HepG2 (cell line): ENCODE results near the gene ITIH2. TPM values are rescaled to one million over a fixed set of nuclear protein-coding genes. Genes with fewer than 3 reads are reported as not detected.

Experiments
- ATAC-seq: fragments of 200-7000 bp; cut with Tn5 transposase; 3 replicates; pipeline ENCODE4 v1.9.1; 2020; ENCODE audit warnings: mild to moderate bottlenecking, moderate library complexity
- BruUV-seq: library from RNA; stranded (reverse); fragments of 400-500 nt; replicated peaks from 2 replicates; lab custom pipeline; 2021; lab: Mats Ljungman, UMichigan
- CTCF ChIA-PET: fragments of 300-600 bp; formaldehyde crosslinking; extraction: SDS; loops from one replicate; lab custom pipeline; 2021; ENCODE audit warnings: low total read pairs, inconsistent platforms, low intra/inter-chr PET ratio; lab: Yijun Ruan, JAX
- POLR2A ChIA-PET: fragments of 350-600 bp; sonication (Branson Sonifier 250); formaldehyde crosslinking; loops from one replicate; lab custom pipeline; 2020; ENCODE audit warnings: antibody characterized with exemption, inconsistent platforms; lab: Yijun Ruan, JAX
- DNase-seq: peaks from one replicate; pipeline ENCODE4 v3.0.0-alpha.2; 2015; ENCODE audit warnings: low spot score
- FAIRE-seq: peaks from 3 replicates; lab custom pipeline; 2011; peaks lifted over from hg19 to GRCh38; lab: Jason Lieb, UNC
- H2AFZ ChIP-seq: one replicate; pipeline ENCODE4 v1.6.1; 2011; ENCODE audit warnings: low read length, inconsistent platforms
- H3K27ac ChIP-seq: fragments of 300-600 bp; 3 replicates; pipeline ENCODE4 v1.8.0; 2011; ENCODE audit warnings: mixed run types, mild to moderate bottlenecking, mixed read lengths, low read length, inconsistent platforms; ENCODE audit not compliant: insufficient read depth; ENCODE audit errors: extremely low read length
- H3K27me3 ChIP-seq, 2 experiments: fragments of 200-600 bp in 1 of 2; 2 replicates in 1 of 2; 3 replicates in 1 of 2; pipeline versions ENCODE4 v1.6.0 to v1.8.0; 2011; ENCODE audit warnings: low read length in 2 of 2, mild to moderate bottlenecking in 2 of 2, moderate library complexity in 2 of 2, inconsistent platforms in 1 of 2; ENCODE audit not compliant: insufficient read depth in 2 of 2, control insufficient read depth in 1 of 2
- H3K36me3 ChIP-seq, 2 experiments: fragments of 200-600 bp in 1 of 2; replicated peaks in 1 of 2; 2 replicates in 1 of 2; 3 replicates in 1 of 2; pipeline versions ENCODE4 v1.5.1 to v1.8.0; 2011; ENCODE audit warnings: low read length in 2 of 2, inconsistent platforms in 1 of 2; ENCODE audit not compliant: insufficient read depth in 2 of 2, control insufficient read depth in 1 of 2
- H3K4me1 ChIP-seq: 2 replicates; pipeline ENCODE4 v1.5.1; 2012; ENCODE audit warnings: low read length, inconsistent platforms; ENCODE audit not compliant: insufficient read depth
- H3K4me2 ChIP-seq: 2 replicates; pipeline ENCODE4 v1.6.0; 2011; ENCODE audit warnings: low read depth, low read length, inconsistent platforms
- H3K4me3 ChIP-seq, 3 experiments: fragments of 200-600 bp in 1 of 3; sonication (generic), shearing (Covaris generic) in 1 of 3; replicated peaks in 1 of 3; 2 replicates each; pipeline ENCODE4 v1.5.1; 2011 to 2016; ENCODE audit warnings: low read length in 3 of 3, inconsistent platforms in 2 of 3, low read depth in 2 of 3, mild to moderate bottlenecking in 2 of 3, control low read depth in 1 of 3, mixed read lengths in 1 of 3; ENCODE audit not compliant: insufficient read depth in 1 of 3
- H3K79me2 ChIP-seq: one replicate; pipeline ENCODE4 v1.6.1; 2011; ENCODE audit warnings: low read length, inconsistent platforms; ENCODE audit not compliant: insufficient read depth
- H3K9ac ChIP-seq: 2 replicates; pipeline ENCODE4 v1.6.0; 2011; ENCODE audit warnings: mild to moderate bottlenecking, low read depth, low read length, inconsistent platforms; ENCODE audit not compliant: insufficient read depth
- H3K9me3 ChIP-seq: 2 replicates; pipeline ENCODE4 v1.5.1; 2012; ENCODE audit warnings: mild to moderate bottlenecking, low read length
- H4K20me1 ChIP-seq: 2 replicates; pipeline ENCODE4 v1.6.0; 2011; ENCODE audit warnings: inconsistent platforms, mild to moderate bottlenecking, low read length, moderate library complexity; ENCODE audit not compliant: insufficient read depth
- AGO1 ChIP-seq: fragments of 200-400 bp; formaldehyde crosslinking; IDR thresholded peaks from 2 replicates; pipeline ENCODE4 v1.6.1; 2017; ENCODE audit warnings: mild to moderate bottlenecking, low read depth, low read length, moderate library complexity; ENCODE audit not compliant: poor library complexity, severe bottlenecking
- AGO2 ChIP-seq: fragments of 200-400 bp; formaldehyde crosslinking; optimal IDR thresholded peaks from 2 replicates; pipeline ENCODE3; 2017; ENCODE audit warnings: mild to moderate bottlenecking, low read depth, low read length, moderate library complexity
- FOXK2 ChIP-seq: fragments of 450-650 bp; IDR thresholded peaks from 2 replicates; pipeline ENCODE4 v1.6.1; 2016
- PAF1 ChIP-seq: IDR thresholded peaks from 2 replicates; pipeline ENCODE4 v1.6.1; 2016; ENCODE audit warnings: missing genetic modification reagents, missing compliant biosample characterization
- POLR2AphosphoS5 ChIP-seq: IDR thresholded peaks from 2 replicates; pipeline ENCODE4 v1.6.1; 2012; ENCODE audit warnings: low read depth, low read length
- POLR2G ChIP-seq: fragments of 200-400 bp; formaldehyde crosslinking; IDR thresholded peaks from 2 replicates; pipeline ENCODE4 v1.6.1; 2018; ENCODE audit warnings: mild to moderate bottlenecking, low read depth, low read length, moderate library complexity
- RBFOX2 ChIP-seq: fragments of 200-400 bp; formaldehyde crosslinking; IDR thresholded peaks from 2 replicates; pipeline ENCODE4 v1.6.1; 2017; ENCODE audit warnings: low read depth, mild to moderate bottlenecking, low read length
- RBM22 ChIP-seq: fragments of 200-400 bp; formaldehyde crosslinking; optimal IDR thresholded peaks from 2 replicates; pipeline ENCODE3; 2017; ENCODE audit warnings: mild to moderate bottlenecking, low read length, moderate library complexity
- ZBTB33 ChIP-seq: sonication (generic); formaldehyde crosslinking; IDR thresholded peaks from 2 replicates; pipeline ENCODE4 v1.4.0; 2020; ENCODE audit warnings: missing genetic modification reagents
- ZNF503 ChIP-seq: sonication (generic); formaldehyde crosslinking; IDR thresholded peaks from 2 replicates; pipeline ENCODE4 v1.4.0; 2020; ENCODE audit warnings: missing genetic modification reagents
- ZNF687 ChIP-seq: sonication (generic); formaldehyde crosslinking; IDR thresholded peaks from 2 replicates; pipeline ENCODE4 v1.5.1; 2020; ENCODE audit warnings: mild to moderate bottlenecking, missing genetic modification reagents, moderate library complexity
- ZNF841 ChIP-seq: sonication (generic); formaldehyde crosslinking; IDR thresholded peaks from 2 replicates; pipeline ENCODE4 v1.8.1; 2023; ENCODE audit warnings: missing genetic modification reagents, borderline replicate concordance
- WGBS: methylation state at CpG from one replicate; pipeline ENCODE4 v1.1.6; 2017; ENCODE audit warnings: low lambda C conversion rate; 5-methylcytosine and 5-hydroxymethylcytosine counted together
- in situ Hi-C: cut with HindIII; loops from 2 replicates; pipeline ENCODE4 v1.10.0; 2017; ENCODE audit warnings: low pct_unique_long_range_greater_than_20kb; ENCODE audit not compliant: extremely low pct_ligation_motif_present
- intact Hi-C: fragments of 100-400 bp; cut with micrococcal nuclease; formaldehyde crosslinking; loops from one replicate; pipeline ENCODE4 v1.10.0; 2022; ENCODE audit not compliant: unreplicated experiment
- polyA plus RNA-seq, 8 experiments: library from polyadenylated mRNA; depleted of rRNA in 3 of 8; stranded (reverse) in 7 of 8; unstranded in 1 of 8; fragments of >200 nt; fragmentation: Illumina TruSeq in 4 of 8; extraction: Trizol in 4 of 8; gene quantifications; 2 replicates each; pipeline versions ENCODE4 v1.2.1 to v1.2.3, GENCODE V29; 2011 to 2016; ENCODE audit warnings: low read depth in 4 of 8, missing spikeins in 1 of 8, mixed read lengths in 1 of 8; ENCODE audit not compliant: insufficient read depth in 1 of 8
- total RNA-seq, 5 experiments: library from RNA; depleted of rRNA; stranded (reverse); fragments of >200 nt; fragmentation: Illumina TruSeq; extraction: Trizol; gene quantifications; 2 replicates each; pipeline ENCODE4 v1.2.3, GENCODE V29; 2016; ENCODE audit warnings: low read depth in 1 of 5

ITIH2 gene
- total and polyA plus RNA-seq, 2 of the 13 experiments (the other 11 are each of a cell fraction or from before 2014, with no cell fraction given) = 1,197 to 1,427 TPM

- no peak overlapping the region for H2AFZ ChIP-seq
- in situ Hi-C loops = no loop called here
- intact Hi-C loops = no loop called here
- no peaks in the 10 kb centered on the region for H3K9me3 ChIP-seq
- no peaks in the 10 kb centered on the region for H3K79me2 ChIP-seq
- no peak overlapping the region for H3K27ac ChIP-seq
- 91% methylated on average over 13 of the region's 13 CpGs for WGBS
- BruUV-seq = no TSS peak
- H3K36me3 ChIP-seq = peaks cover 47 to 67% of the 10 kb centered on the region in 2 experiments
- ChIA-PET POLR2A (interaction anchor here (0.9 to 1.8 kb wide), 4 partner anchors 11 to 34 kb away, joined by 4 to 7 read pairs (median 4); no protein-coding TSS in a partner anchor), CTCF (no interaction called here)
- no peaks in the 10 kb centered on the region for H3K4me1 ChIP-seq
- H3K9ac ChIP-seq = no peak overlapping the region
- no peak for FAIRE-seq
- no peak overlapping the region for H3K4me2 ChIP-seq
- peak; percentile 51 for TF ChIP-seq POLR2G
- peak; percentile 73 for TF ChIP-seq RBM22
- 0 out of 2 replicates have a peak, but pooled peaks have one; percentile 9 for TF ChIP-seq ZNF687 (CRISPR knock-in tag)
- TF ChIP-seq ZBTB33 (CRISPR knock-in tag) = peak; percentile 65; the same call in 1 of the 2 replicates
- TF ChIP-seq RBFOX2 = peak; percentile 59
- TF ChIP-seq FOXK2 = no peak
- peak; percentile 43 for TF ChIP-seq AGO1
- TF ChIP-seq ZNF841 (CRISPR knock-in tag) = no peak
- TF ChIP-seq ZNF503 (CRISPR knock-in tag) = no peak
- peak; percentile 40 for TF ChIP-seq POLR2AphosphoS5
- TF ChIP-seq AGO2 = peak; percentile 95
- peak; percentile 70 for TF ChIP-seq PAF1 (CRISPR knock-in tag)
- peak; percentile 30 for ATAC-seq
- no peak overlapping the region for H3K4me3 ChIP-seq
- no peaks in the 10 kb centered on the region for H3K27me3 ChIP-seq
- H4K20me1 ChIP-seq = no peaks in the 10 kb centered on the region
- no peak for DNase-seq
Measured at GRCh38 chr10:7734821-7735220, 31.7 kb downstream of the ITIH2 start.
